Effector CD4-positive, alpha-beta T cell (primary cell): ENCODE data around the gene ZNF597.
A peak's percentile ranks its signal among the peaks of the same experiment; 100 is the strongest.

Source experiments
- DNase-seq: peaks from one replicate; pipeline ENCODE4 v3.0.0-alpha.2; 2020
- total RNA-seq: gene quantifications from one replicate; lab custom pipeline; 2026; lab: John Stamatoyannopoulos, UW

Gene ZNF597
- 22.5 reads per million, percentile 49 among the genes with 10 or more reads in this experiment for total RNA-seq

- peak; percentile 72 for DNase-seq
Observed at GRCh38 chr16:3443108-3444031, at the start of gene ZNF597, which contains the start of gene NAA60. Gene ZNF597 (minus strand): TSS chr16:3443504. CDS start chr16:3443153, 351 bp downstream. Gene NAA60 (plus strand): TSS chr16:3443680. CDS start chr16:3476228, 32,548 bp downstream.

- no peak for DNase-seq
Observed at GRCh38 chr16:3492356-3492755, 49.1 kb upstream of the ZNF597 start.

GRCh38 chr16:3490911-3491629, 47.8 kb upstream of the ZNF597 start:
- DNase-seq, result no peak

GRCh38 chr16:3488801-3489200, 45.5 kb upstream of the ZNF597 start:
- DNase-seq, result no peak

- DNase-seq, result no peak
Observed at GRCh38 chr16:3487521-3488410, 44.5 kb upstream of the ZNF597 start.

GRCh38 chr16:3486506-3487215, 43.4 kb upstream of the ZNF597 start:
- no peak for DNase-seq

- DNase-seq, result no peak
Observed at GRCh38 chr16:3485821-3486505, 42.7 kb upstream of the ZNF597 start.

- no peak for DNase-seq
Observed at GRCh38 chr16:3485097-3485745, 41.9 kb upstream of the ZNF597 start.

- no peak for DNase-seq
Observed at GRCh38 chr16:3484318-3485096, 41.2 kb upstream of the ZNF597 start.

GRCh38 chr16:3482659-3483241, 39.4 kb upstream of the ZNF597 start:
- no peak for DNase-seq

GRCh38 chr16:3481696-3482658, 38.7 kb upstream of the ZNF597 start:
- no peak for DNase-seq

GRCh38 chr16:3480901-3481695, 37.8 kb upstream of the ZNF597 start:
- no peak for DNase-seq

- DNase-seq, result no peak
Observed at GRCh38 chr16:3479654-3480216, 36.4 kb upstream of the ZNF597 start.

GRCh38 chr16:3478242-3478925, 35.1 kb upstream of the ZNF597 start:
- DNase-seq, result no peak

GRCh38 chr16:3476409-3476808, 33.1 kb upstream of the ZNF597 start:
- no peak for DNase-seq

GRCh38 chr16:3475604-3476375, 32.5 kb upstream of the ZNF597 start:
- DNase-seq, result no peak
